Tibial artery (tissue), 4 donors: Measurements from ENCODE around the gene MMP20.

ENCODE experiments used
- DNase-seq, 2 donors: peaks; one replicate each; pipeline ENCODE4 v3.0.0-alpha.2; 2019
- H3K27ac ChIP-seq, 2 donors: fragments of 200-600 bp; sonication (generic) in 1 of 2; 1 replicate in 1 of 2; 2 replicates in 1 of 2; pipeline ENCODE4 v1.5.1; 2018 to 2019; ENCODE audit warnings: mild to moderate bottlenecking in 1 of 2
- H3K27me3 ChIP-seq, 2 donors: fragments of 200-600 bp; sonication (generic) in 1 of 2; one replicate each; pipeline versions ENCODE4 v1.5.1 to v1.6.0; 2016 to 2019
- H3K36me3 ChIP-seq, 3 donors: fragments of 200-600 bp; sonication (generic) in 2 of 3; one replicate each; pipeline ENCODE4 v1.5.1; 2016 to 2019; ENCODE audit warnings: mild to moderate bottlenecking in 2 of 3
- H3K4me1 ChIP-seq, 4 donors: fragments of 200-600 bp; sonication (generic) in 2 of 4; 1 replicate in 3 of 4; 2 replicates in 1 of 4; pipeline ENCODE4 v1.5.1; 2016 to 2019
- H3K4me3 ChIP-seq, 2 donors: fragments of 200-600 bp; sonication (generic) in 1 of 2; 1 replicate in 1 of 2; 2 replicates in 1 of 2; pipeline ENCODE4 v1.5.1; 2018 to 2019; ENCODE audit warnings: mild to moderate bottlenecking in 2 of 2
- H3K9me3 ChIP-seq, 3 donors: fragments of 200-600 bp; sonication (generic) in 1 of 3; one replicate each; pipeline ENCODE4 v1.5.1; 2016 to 2019
- CTCF ChIP-seq, 2 experiments: fragments of 200-600 bp in 1 of 2; fragments of 450-650 bp in 1 of 2; IDR thresholded peaks; one replicate each; pipeline ENCODE4 v1.5.1; 2017 to 2019; ENCODE audit warnings: antibody characterized with exemption in 2 of 2, mild to moderate bottlenecking in 1 of 2, moderate library complexity in 1 of 2
- intact Hi-C: fragments of 100-400 bp; cut with DNase I; formaldehyde crosslinking; loops from one replicate; pipeline ENCODE4 v1.15.0; 2023; ENCODE audit warnings: low total_unique reads

Gene MMP20

GRCh38 chr11:102604875-102605274 is 20.3 kb downstream of the MMP20 start:
- Histone ChIP-seq H3K36me3 (no peaks in the 10 kb centered on the region), H3K4me3 (no peak overlapping the region), H3K4me1 (peaks cover 0 to 9% (median 0%) of the 10 kb centered on the region in 4 donors), H3K27me3 (no peaks in the 10 kb centered on the region), H3K9me3 (no peaks in the 10 kb centered on the region), H3K27ac (no peak overlapping the region)
- no peak for TF ChIP-seq CTCF (IDR thresholded peaks at IDR 0.05)
- intact Hi-C loops, result no loop called here
- DNase-seq, result no peak

DNA sequence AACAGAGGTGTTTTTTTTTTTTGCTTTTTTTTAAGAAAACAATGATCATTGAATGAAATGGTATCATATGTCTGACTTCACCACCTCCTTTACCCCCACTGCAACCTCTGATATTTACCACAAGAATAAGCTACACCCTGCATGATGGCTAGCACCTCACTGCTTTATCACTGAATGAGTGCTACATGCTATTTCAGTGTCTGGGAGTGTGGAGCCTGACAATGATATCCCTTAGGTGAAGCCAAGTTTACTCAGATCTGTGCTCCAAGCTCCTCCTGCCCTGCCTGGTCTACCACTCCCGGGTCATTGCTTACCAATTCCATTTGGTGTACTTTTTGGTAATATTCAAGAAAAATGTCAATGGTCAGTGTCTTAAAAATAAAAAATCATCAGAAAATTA is 21.1 kb downstream of the MMP20 start:
- no peaks in the 10 kb centered on the region for H3K36me3 ChIP-seq
- no peak for TF ChIP-seq CTCF (IDR thresholded peaks at IDR 0.05)
- H3K4me1 ChIP-seq, result peaks cover 0 to 14% (median 0%) of the 10 kb centered on the region in 4 donors
- H3K27me3 ChIP-seq, result no peaks in the 10 kb centered on the region
- no peaks in the 10 kb centered on the region for H3K9me3 ChIP-seq
- intact Hi-C loops, result no loop called here
- no peak for DNase-seq
- H3K4me3 ChIP-seq, result no peak overlapping the region
- no peak overlapping the region for H3K27ac ChIP-seq

DNA sequence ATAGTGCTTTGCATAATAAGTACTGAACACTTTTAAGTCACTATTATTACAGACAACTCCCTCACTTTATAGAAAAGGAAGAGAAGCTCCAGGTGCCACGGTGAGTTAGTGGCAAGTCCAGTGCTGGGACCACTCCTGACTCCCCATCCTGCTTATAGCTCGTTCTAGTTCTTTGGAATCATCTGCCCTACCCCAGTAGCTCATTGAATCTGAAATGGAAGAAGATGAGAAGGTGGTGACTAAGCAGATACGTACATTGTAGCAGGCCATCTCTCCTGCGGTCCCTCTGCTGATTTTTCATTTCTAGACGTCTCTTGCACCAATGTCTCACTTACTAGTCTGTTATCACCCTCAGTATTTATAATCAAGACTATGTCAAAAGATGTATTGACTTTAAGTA is 21.6 kb downstream of the MMP20 start:
- Histone ChIP-seq H3K9me3 (no peaks in the 10 kb centered on the region), H3K4me3 (no peak overlapping the region), H3K36me3 (no peaks in the 10 kb centered on the region), H3K4me1 (peaks cover 0 to 14% (median 0%) of the 10 kb centered on the region in 4 donors), H3K27me3 (no peaks in the 10 kb centered on the region), H3K27ac (no peak overlapping the region)
- no peak for TF ChIP-seq CTCF (IDR thresholded peaks at IDR 0.05)
- intact Hi-C loops, result no loop called here
- DNase-seq, result no peak

GRCh38 chr11:102603091-102603490 is 22.0 kb downstream of the MMP20 start:
- Histone ChIP-seq H3K36me3 (no peaks in the 10 kb centered on the region), H3K27ac (no peak overlapping the region), H3K4me1 (peaks cover 0 to 14% (median 0%) of the 10 kb centered on the region in 4 donors), H3K4me3 (no peak overlapping the region), H3K9me3 (no peaks in the 10 kb centered on the region), H3K27me3 (no peaks in the 10 kb centered on the region)
- DNase-seq, result no peak
- no peak for TF ChIP-seq CTCF (IDR thresholded peaks at IDR 0.05)
- intact Hi-C loops, result no loop called here

- Histone ChIP-seq H3K4me1 (peaks cover 0 to 14% (median 0%) of the 10 kb centered on the region in 4 donors), H3K4me3 (no peak overlapping the region), H3K9me3 (no peaks in the 10 kb centered on the region), H3K36me3 (no peaks in the 10 kb centered on the region), H3K27me3 (no peaks in the 10 kb centered on the region), H3K27ac (no peak overlapping the region)
- TF ChIP-seq CTCF (IDR thresholded peaks at IDR 0.05), result no peak
- intact Hi-C loops, result no loop called here
- no peak for DNase-seq
These were observed 24.5 kb downstream of the MMP20 start for GRCh38 chr11:102600666-102601065.

DNA sequence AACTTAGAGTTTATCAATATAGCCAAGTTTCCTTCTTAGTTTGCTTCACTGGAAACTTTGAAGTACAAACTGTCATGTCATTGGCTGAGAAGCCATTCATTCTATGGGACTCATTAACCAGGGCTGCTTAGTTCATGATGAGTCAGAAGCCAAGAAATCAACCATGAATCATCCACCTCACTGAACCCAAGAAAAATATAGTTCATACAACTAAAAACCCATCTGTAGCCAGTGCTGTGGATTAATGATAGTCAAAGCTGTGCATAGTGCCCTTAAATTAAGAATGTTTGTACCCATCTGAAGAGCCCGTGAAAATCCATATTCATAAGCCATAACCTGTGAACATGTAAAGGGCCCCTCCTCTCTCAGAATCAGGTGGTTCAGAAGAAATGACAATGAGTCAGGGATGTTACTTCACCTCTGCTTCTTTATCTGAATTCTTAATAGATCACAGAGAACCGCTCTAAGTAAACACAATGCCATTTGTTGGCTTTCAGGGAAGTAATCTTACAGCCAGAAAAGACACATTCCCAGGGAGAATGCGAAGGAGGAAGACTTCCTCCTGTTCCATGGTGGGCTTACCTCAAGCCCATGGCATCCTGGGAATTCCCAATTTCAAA is 25.4 kb downstream of the MMP20 start:
- no peak overlapping the region for H3K4me3 ChIP-seq
- no peaks in the 10 kb centered on the region for H3K9me3 ChIP-seq
- H3K27me3 ChIP-seq, result no peaks in the 10 kb centered on the region
- no peak for DNase-seq
- H3K4me1 ChIP-seq, result peaks cover 0 to 14% (median 0%) of the 10 kb centered on the region in 4 donors
- intact Hi-C loops, result no loop called here
- H3K36me3 ChIP-seq, result no peaks in the 10 kb centered on the region
- no peak overlapping the region for H3K27ac ChIP-seq
- no peak for TF ChIP-seq CTCF (IDR thresholded peaks at IDR 0.05)
